Measurements from ENCODE around the gene BOK.

The BOK gene

GRCh38 chr2:241539616-241540374 lies 18.8 kb upstream of the BOK start:
- no peak for DNase-seq

- DNase-seq, result no peak
Observed at GRCh38 chr2:241540401-241540770, 18.2 kb upstream of the BOK start.

GRCh38 chr2:241540771-241541561 lies 17.6 kb upstream of the BOK start:
- DNase-seq, result peak in 1 of 2 experiments; percentile 28

GRCh38 chr2:241541564-241542277 lies 16.8 kb upstream of the BOK start:
- DNase-seq, result no peak

- DNase-seq, result no peak
Observed at GRCh38 chr2:241542278-241542605, 16.3 kb upstream of the BOK start.

- DNase-seq, result no peak
Observed at GRCh38 chr2:241545106-241545505, 13.4 kb upstream of the BOK start.

GRCh38 chr2:241545523-241546473 lies 12.7 kb upstream of the BOK start:
- DNase-seq, result no peak

- peak in 1 of 2 experiments; percentile 50 for DNase-seq
Observed at GRCh38 chr2:241546771-241547498, 11.6 kb upstream of the BOK start.

GRCh38 chr2:241547781-241548450 lies 10.6 kb upstream of the BOK start:
- DNase-seq, result no peak

GRCh38 chr2:241548451-241548835 lies 10.1 kb upstream of the BOK start:
- no peak for DNase-seq

GRCh38 chr2:241550616-241551580 lies 7.6 kb upstream of the BOK start:
- no peak for DNase-seq

GRCh38 chr2:241551599-241551997 lies 6.9 kb upstream of the BOK start:
- DNase-seq, result no peak

- no peak for DNase-seq
Observed at GRCh38 chr2:241551998-241552737, 6.4 kb upstream of the BOK start.

GRCh38 chr2:241553512-241553830 lies 5.1 kb upstream of the BOK start:
- DNase-seq, result no peak

GRCh38 chr2:241553981-241554380 lies 4.6 kb upstream of the BOK start:
- no peak for DNase-seq

GRCh38 chr2:241554610-241555322 lies 3.8 kb upstream of the BOK start:
- DNase-seq, result no peak

GRCh38 chr2:241555711-241556110 lies 2.8 kb upstream of the BOK start:
- no peak for DNase-seq

- no peak for DNase-seq
Observed at GRCh38 chr2:241556746-241557145, 1.8 kb upstream of the BOK start.
